Measurements from ENCODE around the gene SLC22A16.

DNA sequence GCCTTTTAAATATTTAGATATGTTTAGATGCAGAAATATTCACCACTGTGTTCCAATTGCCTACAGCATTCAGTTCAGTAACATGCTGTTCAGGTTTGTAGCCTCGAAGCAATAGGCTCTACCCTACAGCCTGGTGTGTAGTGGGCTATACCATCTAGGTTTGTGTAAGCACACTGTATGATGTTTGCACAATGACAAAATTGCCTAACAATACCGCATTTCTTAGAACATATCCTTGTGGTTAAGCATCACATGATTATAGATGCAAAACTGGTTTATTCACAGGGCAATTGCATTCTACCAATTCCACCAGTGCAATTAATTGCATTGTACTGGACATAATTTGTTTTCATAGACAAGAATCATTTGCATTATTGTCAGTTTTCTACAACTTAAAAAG is 7.9 kb upstream of the SLC22A16 start:
- TF ChIP-seq POLR2AphosphoS5 (IDR thresholded peaks at IDR 0.05; ENCODE audit: low read depth, low read length) (no peak), POLR2A (IDR thresholded peaks at IDR 0.05; ENCODE audit: low read depth, low read length) (no peak), TAF1 (IDR thresholded peaks at IDR 0.05; ENCODE audit: low read depth, low read length) (no peak), SPI1 (IDR thresholded peaks at IDR 0.05; ENCODE audit: low read depth, low read length) (no peak)

Data from GM12891 (cell line).